HG02943 (cell line): ENCODE data around the gene OASL.
A peak's percentile ranks its signal among the peaks of the same experiment; 100 is the strongest.
"Not testable (repeated sequence)": the region's sequence is repeated elsewhere in the genome, so short reads cannot be mapped to it uniquely, and the experiment has no call there.

Source experiments
- ATAC-seq: cut with Tn5 transposase; IDR thresholded peaks from one replicate; pipeline ENCODE4 v1.9.1; 2021; ENCODE audit warnings: mild to moderate bottlenecking, low read depth, moderate library complexity; ENCODE audit not compliant: unreplicated experiment

The OASL gene

GRCh38 chr12:121060149-121061001 is 21.3 kb upstream of the OASL start:
- peak; percentile 72 for ATAC-seq

GRCh38 chr12:121059031-121059898 is 20.2 kb upstream of the OASL start:
- no peak for ATAC-seq

- ATAC-seq, result no peak
Observed at GRCh38 chr12:121057794-121058193, 18.7 kb upstream of the OASL start.

- no peak for ATAC-seq
Observed at GRCh38 chr12:121053706-121054105, 14.7 kb upstream of the OASL start.

GRCh38 chr12:121050725-121051124 is 11.7 kb upstream of the OASL start:
- no peak for ATAC-seq

- ATAC-seq, result no peak
Observed at GRCh38 chr12:121048442-121048841, 9.4 kb upstream of the OASL start.

GRCh38 chr12:121047400-121047799 is 8.4 kb upstream of the OASL start:
- not testable (repeated sequence) for ATAC-seq

GRCh38 chr12:121043067-121043466 is 4.0 kb upstream of the OASL start:
- ATAC-seq, result no peak

GRCh38 chr12:121036810-121037326 is 2.2 kb downstream of the OASL start:
- ATAC-seq, result no peak

- ATAC-seq, result no peak
Observed at GRCh38 chr12:121034616-121035305, 4.3 kb downstream of the OASL start.

GRCh38 chr12:121033625-121034349 is 5.3 kb downstream of the OASL start:
- ATAC-seq, result no peak

GRCh38 chr12:121030576-121031212 is 8.4 kb downstream of the OASL start:
- no peak for ATAC-seq

- ATAC-seq, result no peak
Observed at GRCh38 chr12:121026274-121027045, 12.6 kb downstream of the OASL start.

- ATAC-seq, result no peak
Observed at GRCh38 chr12:121025442-121026226, 13.4 kb downstream of the OASL start.

GRCh38 chr12:121023799-121024198 is 15.2 kb downstream of the OASL start:
- no peak for ATAC-seq

- ATAC-seq, result no peak
Observed at GRCh38 chr12:121022713-121023112, 16.3 kb downstream of the OASL start.

- no peak for ATAC-seq
Observed at GRCh38 chr12:121021754-121022153, 17.3 kb downstream of the OASL start.
